AG04450 (cell line): Measurements from ENCODE around the gene FOXO6. TPM values are rescaled to one million over a fixed set of nuclear protein-coding genes. Genes with fewer than 3 reads are reported as not detected.
A peak's percentile ranks its signal among the peaks of the same experiment; 100 is the strongest.

Experiments used
- CTCF ChIA-PET: fragments of 300-600, 350-600 bp; formaldehyde crosslinking; extraction: SDS; loops from one replicate; lab custom pipeline; 2022; ENCODE audit warnings: antibody characterized with exemption, inconsistent platforms; lab: Charles Lee
- POLR2A ChIA-PET: fragments of 350-600 bp; formaldehyde crosslinking; extraction: SDS; loops from one replicate; lab custom pipeline; 2021; ENCODE audit warnings: antibody characterized with exemption, inconsistent platforms; lab: Yijun Ruan, JAX
- DNase-seq: peaks from one replicate; pipeline ENCODE4 v3.0.0-alpha.2; 2011; ENCODE audit warnings: low read depth, low spot score
- H3K27ac ChIP-seq: one replicate; pipeline ENCODE4 v1.5.1; 2012; ENCODE audit warnings: low read depth, low read length, control low read depth
- H3K27me3 ChIP-seq: one replicate; pipeline ENCODE4 v1.6.0; 2012; ENCODE audit warnings: low read length; ENCODE audit not compliant: control insufficient read depth, insufficient read depth
- H3K4me3 ChIP-seq: 2 replicates; pipeline ENCODE4 v1.5.1; 2011; ENCODE audit warnings: mild to moderate bottlenecking, low read depth, low read length, control low read depth
- H3K9me3 ChIP-seq: 2 replicates; pipeline ENCODE4 v1.5.1; 2012; ENCODE audit warnings: low read length; ENCODE audit not compliant: control insufficient read depth, insufficient read depth
- CTCF ChIP-seq: IDR thresholded peaks from 2 replicates; pipeline ENCODE4 v1.5.1; 2011; ENCODE audit warnings: low read depth, low read length, control low read depth, inconsistent platforms
- polyA plus RNA-seq: library from polyadenylated mRNA; depleted of rRNA; stranded (reverse); fragments of >200 nt; gene quantifications from 2 replicates; pipeline ENCODE4 v1.2.3, GENCODE V29; 2011

Gene FOXO6
- polyA plus RNA-seq, 1 experiment = not detected

GRCh38 chr1:41379738-41380130 lies 18.5 kb downstream of the FOXO6 start:
- ChIA-PET CTCF (interaction anchor here (0.7 kb wide), 1 partner anchor 196 kb away, joined by 3 read pairs; no protein-coding TSS in a partner anchor), POLR2A (no interaction called here)
- Histone ChIP-seq H3K27me3 (peaks cover 36% of the 10 kb centered on the region), H3K4me3 (no peak overlapping the region), H3K27ac (no peak overlapping the region), H3K9me3 (no peaks in the 10 kb centered on the region; the same call in 1 of the 2 replicates)
- TF ChIP-seq CTCF = no peak
- no peak for DNase-seq

DNA sequence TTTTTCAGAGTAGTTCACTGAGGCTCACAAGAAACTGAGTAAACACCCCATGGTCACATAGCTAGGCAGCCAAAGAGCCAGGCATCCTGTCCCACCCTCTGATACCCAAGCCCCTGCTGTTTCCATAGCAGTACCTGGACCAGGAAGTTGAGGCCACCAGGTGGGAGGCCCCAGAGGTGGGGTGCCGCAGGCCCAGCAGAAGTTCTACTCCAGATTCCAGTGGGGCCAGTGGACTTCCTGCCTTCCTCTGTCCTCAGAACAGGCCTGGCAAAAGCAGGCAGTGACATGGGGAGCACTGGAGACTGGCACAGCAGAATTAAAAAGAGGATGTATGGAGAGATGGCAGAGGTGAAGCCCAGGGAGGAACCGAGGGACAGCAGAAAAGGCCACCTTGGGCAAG lies 19.0 kb downstream of the FOXO6 start:
- Histone ChIP-seq H3K27me3 (peaks cover 40% of the 10 kb centered on the region), H3K9me3 (no peaks in the 10 kb centered on the region; the same call in 1 of the 2 replicates), H3K27ac (no peak overlapping the region), H3K4me3 (no peak overlapping the region)
- ChIA-PET POLR2A (no interaction called here), CTCF (interaction anchor here (0.7 kb wide), 1 partner anchor 197 kb away, joined by 3 read pairs; no protein-coding TSS in a partner anchor)
- DNase-seq = no peak
- no peak for TF ChIP-seq CTCF

DNA sequence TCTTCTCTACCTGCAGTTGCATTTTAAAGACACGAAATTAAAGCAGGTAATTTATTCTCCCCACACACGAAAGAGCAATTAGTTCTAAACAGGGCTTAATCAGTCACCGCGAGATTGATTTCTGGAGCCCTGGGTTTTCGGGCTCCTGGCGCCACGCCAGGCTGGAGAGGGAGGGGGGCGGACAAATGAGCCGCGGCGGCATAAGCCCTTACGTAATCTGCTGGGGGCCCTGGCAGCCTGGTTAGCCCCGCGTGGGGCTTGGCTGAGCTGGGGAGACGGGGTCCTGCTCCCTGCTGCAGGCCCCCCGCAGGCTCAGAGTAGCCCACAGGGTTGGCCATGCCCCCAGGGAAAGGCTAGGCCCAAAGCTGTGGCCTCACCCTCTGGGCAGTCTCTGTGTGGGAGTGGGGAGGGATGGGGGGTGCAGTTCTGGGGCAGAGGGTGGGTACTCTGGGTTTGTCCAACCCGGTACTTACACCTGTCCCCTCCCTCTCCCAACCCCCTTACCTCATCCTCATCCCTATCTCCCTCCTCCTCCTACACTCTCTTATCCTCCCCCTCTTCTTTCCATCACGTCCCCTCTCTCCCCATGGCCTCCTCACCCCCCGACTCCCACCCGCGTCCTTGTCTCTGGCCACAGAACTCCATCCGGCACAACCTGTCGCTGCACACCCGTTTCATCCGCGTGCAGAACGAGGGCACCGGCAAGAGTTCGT lies 19.9 kb downstream of the FOXO6 start:
- no peak for DNase-seq
- Histone ChIP-seq H3K27me3 (peaks cover 47% of the 10 kb centered on the region), H3K9me3 (no peaks in the 10 kb centered on the region; the same call in 1 of the 2 replicates), H3K27ac (no peak overlapping the region), H3K4me3 (peak overlapping the region; percentile 25)
- POLR2A ChIA-PET = no interaction called here
- no peak for TF ChIP-seq CTCF
- CTCF ChIA-PET = interaction anchor here (0.5 kb wide), 1 partner anchor 20 kb away, joined by 4 read pairs; the partner anchor contains the start of gene FOXO6

DNA sequence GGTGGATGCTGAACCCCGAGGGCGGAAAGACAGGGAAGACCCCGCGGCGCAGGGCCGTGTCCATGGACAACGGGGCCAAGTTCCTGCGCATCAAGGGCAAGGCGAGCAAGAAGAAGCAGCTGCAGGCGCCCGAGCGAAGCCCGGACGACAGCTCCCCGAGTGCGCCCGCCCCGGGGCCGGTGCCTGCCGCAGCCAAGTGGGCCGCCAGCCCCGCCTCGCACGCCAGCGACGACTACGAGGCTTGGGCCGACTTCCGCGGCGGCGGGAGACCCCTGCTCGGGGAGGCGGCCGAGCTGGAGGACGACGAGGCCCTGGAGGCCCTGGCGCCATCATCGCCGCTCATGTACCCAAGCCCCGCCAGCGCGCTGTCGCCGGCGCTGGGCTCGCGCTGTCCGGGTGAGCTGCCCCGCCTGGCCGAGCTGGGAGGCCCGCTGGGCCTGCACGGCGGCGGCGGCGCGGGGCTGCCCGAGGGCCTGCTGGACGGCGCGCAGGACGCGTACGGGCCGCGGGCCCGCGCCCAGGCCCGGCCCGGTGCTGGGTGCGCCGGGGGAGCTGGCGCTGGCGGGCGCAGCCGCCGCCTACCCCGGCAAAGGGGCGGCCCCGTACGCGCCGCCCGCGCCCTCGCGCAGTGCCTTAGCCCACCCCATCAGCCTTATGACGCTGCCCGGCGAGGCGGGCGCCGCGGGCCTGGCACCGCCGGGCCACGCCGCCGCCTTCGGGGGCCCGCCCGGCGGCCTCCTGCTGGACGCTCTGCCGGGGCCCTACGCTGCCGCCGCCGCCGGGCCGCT lies 20.7 kb downstream of the FOXO6 start:
- no peak for TF ChIP-seq CTCF
- H3K4me3 ChIP-seq = peak overlapping the region; percentile 48
- H3K27ac ChIP-seq = no peak overlapping the region
- POLR2A ChIA-PET = no interaction called here
- DNase-seq = no peak
- CTCF ChIA-PET = interaction anchor here (0.5 kb wide), 1 partner anchor 20 kb away, joined by 4 read pairs; the partner anchor contains the start of gene FOXO6
- no peaks in the 10 kb centered on the region; the same call in 1 of the 2 replicates for H3K9me3 ChIP-seq
- H3K27me3 ChIP-seq = peaks cover 53% of the 10 kb centered on the region
